ENCODE measurements around the gene NRARP.

The NRARP gene

GRCh38 chr9:137315581-137316011 is 13.5 kb upstream of the NRARP start:
- no peak overlapping the region for H3K27ac ChIP-seq (ENCODE audit: low read length)
- DNase-seq (ENCODE audit: low read depth, low spot score): no peak
- H3K4me1 ChIP-seq (ENCODE audit: control insufficient read depth, insufficient read depth, low read length): peaks cover 11% of the 10 kb centered on the region
- no peak overlapping the region for H3K4me3 ChIP-seq (ENCODE audit: low read length)
- no CpG with 5 or more reads among the region's 18 CpGs for WGBS (ENCODE audit: insufficient coverage, insufficient read length)
- no peaks in the 10 kb centered on the region for H3K27me3 ChIP-seq (ENCODE audit: control insufficient read depth, insufficient read depth, low read length)
- no peaks in the 10 kb centered on the region; the same call in 1 of the 2 replicates for H3K36me3 ChIP-seq (ENCODE audit: control insufficient read depth, insufficient read depth, low read length)
- H3K9me3 ChIP-seq (ENCODE audit: control insufficient read depth, insufficient read depth, low read length): no peaks in the 10 kb centered on the region

GRCh38 chr9:137314561-137315560 is 12.8 kb upstream of the NRARP start:
- no peak overlapping the region for H3K27ac ChIP-seq (ENCODE audit: low read length)
- no peak overlapping the region for H3K4me3 ChIP-seq (ENCODE audit: low read length)
- no CpG with 5 or more reads among the region's 42 CpGs for WGBS (ENCODE audit: insufficient coverage, insufficient read length)

GRCh38 chr9:137313956-137314560 is 12.0 kb upstream of the NRARP start:
- H3K27me3 ChIP-seq (ENCODE audit: control insufficient read depth, insufficient read depth, low read length): no peaks in the 10 kb centered on the region
- H3K4me3 ChIP-seq (ENCODE audit: low read length): no peak overlapping the region
- no peak for DNase-seq (ENCODE audit: low read depth, low spot score)
- WGBS (ENCODE audit: insufficient coverage, insufficient read length): no CpG with 5 or more reads among the region's 24 CpGs
- no peaks in the 10 kb centered on the region; the same call in 1 of the 2 replicates for H3K36me3 ChIP-seq (ENCODE audit: control insufficient read depth, insufficient read depth, low read length)
- peaks cover 9% of the 10 kb centered on the region for H3K4me1 ChIP-seq (ENCODE audit: control insufficient read depth, insufficient read depth, low read length)
- no peak overlapping the region for H3K27ac ChIP-seq (ENCODE audit: low read length)
- H3K9me3 ChIP-seq (ENCODE audit: control insufficient read depth, insufficient read depth, low read length): no peaks in the 10 kb centered on the region

More at GRCh38 chr9:137314561-137315560, 12.8 kb upstream of the NRARP start:
- H3K36me3 ChIP-seq (ENCODE audit: control insufficient read depth, insufficient read depth, low read length): no peaks in the 10 kb centered on the region; the same call in 1 of the 2 replicates
- peaks cover 9% of the 10 kb centered on the region for H3K4me1 ChIP-seq (ENCODE audit: control insufficient read depth, insufficient read depth, low read length)
- no peak for DNase-seq (ENCODE audit: low read depth, low spot score)
- no peaks in the 10 kb centered on the region for H3K27me3 ChIP-seq (ENCODE audit: control insufficient read depth, insufficient read depth, low read length)
- H3K9me3 ChIP-seq (ENCODE audit: control insufficient read depth, insufficient read depth, low read length): no peaks in the 10 kb centered on the region

GRCh38 chr9:137313326-137313936 is 11.4 kb upstream of the NRARP start:
- WGBS (ENCODE audit: insufficient coverage, insufficient read length): no CpG with 5 or more reads among the region's 9 CpGs
- no peaks in the 10 kb centered on the region for H3K9me3 ChIP-seq (ENCODE audit: control insufficient read depth, insufficient read depth, low read length)
- H3K4me1 ChIP-seq (ENCODE audit: control insufficient read depth, insufficient read depth, low read length): peaks cover 9% of the 10 kb centered on the region

GRCh38 chr9:137312852-137313325 is 10.8 kb upstream of the NRARP start:
- no peak for DNase-seq (ENCODE audit: low read depth, low spot score)
- H3K27ac ChIP-seq (ENCODE audit: low read length): no peak overlapping the region
- H3K4me1 ChIP-seq (ENCODE audit: control insufficient read depth, insufficient read depth, low read length): peaks cover 9% of the 10 kb centered on the region
- no CpG with 5 or more reads among the region's 6 CpGs for WGBS (ENCODE audit: insufficient coverage, insufficient read length)
- H3K9me3 ChIP-seq (ENCODE audit: control insufficient read depth, insufficient read depth, low read length): no peaks in the 10 kb centered on the region
- no peaks in the 10 kb centered on the region; the same call in 1 of the 2 replicates for H3K36me3 ChIP-seq (ENCODE audit: control insufficient read depth, insufficient read depth, low read length)
- no peaks in the 10 kb centered on the region for H3K27me3 ChIP-seq (ENCODE audit: control insufficient read depth, insufficient read depth, low read length)
- no peak overlapping the region for H3K4me3 ChIP-seq (ENCODE audit: low read length)

More at GRCh38 chr9:137313326-137313936, 11.4 kb upstream of the NRARP start:
- Histone ChIP-seq H3K27me3 (ENCODE audit: control insufficient read depth, insufficient read depth, low read length) (no peaks in the 10 kb centered on the region), H3K27ac (ENCODE audit: low read length) (no peak overlapping the region), H3K4me3 (ENCODE audit: low read length) (no peak overlapping the region), H3K36me3 (ENCODE audit: control insufficient read depth, insufficient read depth, low read length) (no peaks in the 10 kb centered on the region; the same call in 1 of the 2 replicates)
- no peak for DNase-seq (ENCODE audit: low read depth, low spot score)

GRCh38 chr9:137311986-137312851 is 10.1 kb upstream of the NRARP start:
- Histone ChIP-seq H3K27me3 (ENCODE audit: control insufficient read depth, insufficient read depth, low read length) (no peaks in the 10 kb centered on the region), H3K4me1 (ENCODE audit: control insufficient read depth, insufficient read depth, low read length) (peaks cover 11% of the 10 kb centered on the region)

GRCh38 chr9:137311171-137311985 is 9.3 kb upstream of the NRARP start:
- Histone ChIP-seq H3K9me3 (ENCODE audit: control insufficient read depth, insufficient read depth, low read length) (no peaks in the 10 kb centered on the region), H3K36me3 (ENCODE audit: control insufficient read depth, insufficient read depth, low read length) (no peaks in the 10 kb centered on the region; the same call in 1 of the 2 replicates), H3K27me3 (ENCODE audit: control insufficient read depth, insufficient read depth, low read length) (no peaks in the 10 kb centered on the region), H3K4me3 (ENCODE audit: low read length) (no peak overlapping the region), H3K4me1 (ENCODE audit: control insufficient read depth, insufficient read depth, low read length) (peaks cover 14% of the 10 kb centered on the region), H3K27ac (ENCODE audit: low read length) (no peak overlapping the region)
- no CpG with 5 or more reads among the region's 27 CpGs for WGBS (ENCODE audit: insufficient coverage, insufficient read length)
- DNase-seq (ENCODE audit: low read depth, low spot score): no peak

More at GRCh38 chr9:137311986-137312851, 10.1 kb upstream of the NRARP start:
- no peaks in the 10 kb centered on the region; the same call in 1 of the 2 replicates for H3K36me3 ChIP-seq (ENCODE audit: control insufficient read depth, insufficient read depth, low read length)
- no peaks in the 10 kb centered on the region for H3K9me3 ChIP-seq (ENCODE audit: control insufficient read depth, insufficient read depth, low read length)
- no peak overlapping the region for H3K4me3 ChIP-seq (ENCODE audit: low read length)
- no CpG with 5 or more reads among the region's 28 CpGs for WGBS (ENCODE audit: insufficient coverage, insufficient read length)
- no peak for DNase-seq (ENCODE audit: low read depth, low spot score)
- H3K27ac ChIP-seq (ENCODE audit: low read length): no peak overlapping the region

GRCh38 chr9:137310189-137311052 is 8.3 kb upstream of the NRARP start:
- Histone ChIP-seq H3K9me3 (ENCODE audit: control insufficient read depth, insufficient read depth, low read length) (no peaks in the 10 kb centered on the region), H3K4me1 (ENCODE audit: control insufficient read depth, insufficient read depth, low read length) (peaks cover 15% of the 10 kb centered on the region), H3K27me3 (ENCODE audit: control insufficient read depth, insufficient read depth, low read length) (no peaks in the 10 kb centered on the region), H3K36me3 (ENCODE audit: control insufficient read depth, insufficient read depth, low read length) (no peaks in the 10 kb centered on the region; the same call in 1 of the 2 replicates), H3K27ac (ENCODE audit: low read length) (no peak overlapping the region), H3K4me3 (ENCODE audit: low read length) (no peak overlapping the region)
- DNase-seq (ENCODE audit: low read depth, low spot score): no peak
- no CpG with 5 or more reads among the region's 20 CpGs for WGBS (ENCODE audit: insufficient coverage, insufficient read length)
